Measurements from ENCODE around the gene GPR78. TPM values are rescaled to one million over a fixed set of nuclear protein-coding genes. Genes with fewer than 3 reads are reported as not detected.

GPR78 gene
- polyA plus RNA-seq, 3 donors, result not detected

DNA sequence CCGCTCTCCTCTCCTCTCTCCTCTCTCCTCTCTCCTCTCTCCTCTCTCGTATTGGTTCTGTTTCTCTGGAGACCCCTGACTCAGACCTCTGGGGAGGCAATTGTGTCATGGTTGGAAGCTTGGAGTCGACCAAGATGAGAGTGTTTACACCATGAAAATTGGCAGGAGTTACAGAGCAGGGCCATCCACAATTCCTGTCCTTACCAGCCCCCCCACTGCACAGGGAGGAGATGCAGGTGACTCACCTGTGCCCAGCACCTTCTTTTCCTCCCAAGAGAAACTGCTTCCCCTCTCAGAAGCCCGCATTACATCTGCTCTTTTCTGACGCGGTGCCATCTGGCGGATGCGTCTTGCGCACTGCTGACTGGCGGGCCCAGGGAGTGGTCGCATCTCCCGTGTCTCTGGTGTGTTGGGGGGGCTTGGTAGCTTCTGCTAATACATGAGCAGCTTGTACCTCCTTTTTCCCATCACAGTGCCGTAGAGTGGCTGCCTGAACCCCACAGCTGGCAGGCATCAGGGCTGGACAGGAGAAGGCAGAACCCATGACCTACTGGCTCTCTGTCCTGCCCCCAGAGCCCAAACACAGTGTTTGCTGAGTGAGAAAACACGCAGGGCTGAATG lies 31.4 kb upstream of the GPR78 start:
- Histone ChIP-seq H3K4me3 (replicated peaks in 1 of 3; ENCODE audit: low read depth in 2 of 3, low read length in 3 of 3) (no peak overlapping the region), H3K9me3 (replicated peaks in 1 of 2; ENCODE audit: control insufficient read depth in 1 of 2, insufficient read depth in 1 of 2, low read length in 2 of 2) (no peaks in the 10 kb centered on the region), H4K20me1 (ENCODE audit: insufficient read depth, low read length) (no peaks in the 10 kb centered on the region), H3K27me3 (ENCODE audit: control insufficient read depth in 2 of 2, insufficient read depth in 2 of 2, low read length in 2 of 2) (no peaks in the 10 kb centered on the region), H3K79me2 (ENCODE audit: insufficient read depth, low read length) (no peaks in the 10 kb centered on the region), H3K9ac (ENCODE audit: insufficient read depth, low read length, poor library complexity, severe bottlenecking) (no peak overlapping the region), H3K36me3 (replicated peaks in 1 of 2; ENCODE audit: control insufficient read depth in 1 of 2, insufficient read depth in 2 of 2, low read length in 2 of 2) (no peaks in the 10 kb centered on the region), H3K27ac (ENCODE audit: low read depth in 1 of 2, low read length in 2 of 2) (no peak overlapping the region), H3K4me2 (replicated peaks; ENCODE audit: extremely low read depth, low read length, poor library complexity, severe bottlenecking) (no peak overlapping the region), H3K4me1 (ENCODE audit: control insufficient read depth in 1 of 2, insufficient read depth in 2 of 2, low read length in 2 of 2) (no peaks in the 10 kb centered on the region), H2AFZ (ENCODE audit: insufficient read depth, low read depth, low read length, poor library complexity, severe bottlenecking) (no peak overlapping the region)
- intact Hi-C loops (cut with micrococcal nuclease), result no loop called here
- TF ChIP-seq, protein P1, sequence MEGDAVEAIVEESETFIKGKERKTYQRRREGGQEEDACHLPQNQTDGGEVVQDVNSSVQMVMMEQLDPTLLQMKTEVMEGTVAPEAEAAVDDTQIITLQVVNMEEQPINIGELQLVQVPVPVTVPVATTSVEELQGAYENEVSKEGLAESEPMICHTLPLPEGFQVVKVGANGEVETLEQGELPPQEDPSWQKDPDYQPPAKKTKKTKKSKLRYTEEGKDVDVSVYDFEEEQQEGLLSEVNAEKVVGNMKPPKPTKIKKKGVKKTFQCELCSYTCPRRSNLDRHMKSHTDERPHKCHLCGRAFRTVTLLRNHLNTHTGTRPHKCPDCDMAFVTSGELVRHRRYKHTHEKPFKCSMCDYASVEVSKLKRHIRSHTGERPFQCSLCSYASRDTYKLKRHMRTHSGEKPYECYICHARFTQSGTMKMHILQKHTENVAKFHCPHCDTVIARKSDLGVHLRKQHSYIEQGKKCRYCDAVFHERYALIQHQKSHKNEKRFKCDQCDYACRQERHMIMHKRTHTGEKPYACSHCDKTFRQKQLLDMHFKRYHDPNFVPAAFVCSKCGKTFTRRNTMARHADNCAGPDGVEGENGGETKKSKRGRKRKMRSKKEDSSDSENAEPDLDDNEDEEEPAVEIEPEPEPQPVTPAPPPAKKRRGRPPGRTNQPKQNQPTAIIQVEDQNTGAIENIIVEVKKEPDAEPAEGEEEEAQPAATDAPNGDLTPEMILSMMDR (IDR thresholded peaks at IDR 0.05), result no peak
- Mint-ChIP-seq H3K36me3 (no peaks in the 10 kb centered on the region), H3K27me3 (ENCODE audit: low read depth in 3 of 3) (peaks cover 2 to 7% (median 3%) of the 10 kb centered on the region in 3 donors), H3K4me1 (peaks cover 2% of the 10 kb centered on the region), H3K27ac (no peak overlapping the region), H3K9me3 (peaks cover 0 to 2% (median 2%) of the 10 kb centered on the region in 7 donors), H3K4me3 (no peak overlapping the region)
- DNase-seq, result no peak
- WGBS (ENCODE audit: insufficient coverage), result 88% methylated on average over 2 of the region's 14 CpGs

- H3K36me3 Mint-ChIP-seq, result no peaks in the 10 kb centered on the region
- H3K9me3 ChIP-seq (replicated peaks in 1 of 2; ENCODE audit: control insufficient read depth in 1 of 2, insufficient read depth in 1 of 2, low read length in 2 of 2), result no peaks in the 10 kb centered on the region
- H3K4me2 ChIP-seq (replicated peaks; ENCODE audit: extremely low read depth, low read length, poor library complexity, severe bottlenecking), result no peak overlapping the region
Observed at GRCh38 chr4:8549352-8549931, 30.8 kb upstream of the GPR78 start.

More at GRCh38 chr4:8549352-8549931, 30.8 kb upstream of the GPR78 start:
- WGBS (ENCODE audit: insufficient coverage), result 81% methylated on average over 9 of the region's 11 CpGs
- peaks cover 0 to 2% (median 0%) of the 10 kb centered on the region in 7 donors for H3K9me3 Mint-ChIP-seq
- no peak for DNase-seq
- no peaks in the 10 kb centered on the region for H3K4me1 ChIP-seq (ENCODE audit: control insufficient read depth in 1 of 2, insufficient read depth in 2 of 2, low read length in 2 of 2)
- peaks cover under 1 to 5% (median 3%) of the 10 kb centered on the region in 3 donors for H3K27me3 Mint-ChIP-seq (ENCODE audit: low read depth in 3 of 3)
- no peak overlapping the region for H3K27ac ChIP-seq (ENCODE audit: low read depth in 1 of 2, low read length in 2 of 2)
- H3K9ac ChIP-seq (ENCODE audit: insufficient read depth, low read length, poor library complexity, severe bottlenecking), result no peak overlapping the region
- no peaks in the 10 kb centered on the region for H3K36me3 ChIP-seq (replicated peaks in 1 of 2; ENCODE audit: control insufficient read depth in 1 of 2, insufficient read depth in 2 of 2, low read length in 2 of 2)
- H4K20me1 ChIP-seq (ENCODE audit: insufficient read depth, low read length), result no peaks in the 10 kb centered on the region
- peaks cover 2% of the 10 kb centered on the region for H3K4me1 Mint-ChIP-seq
- TF ChIP-seq, protein P1 (IDR thresholded peaks at IDR 0.05), result no peak
- H3K27ac Mint-ChIP-seq, result no peak overlapping the region
- no peak overlapping the region for H3K4me3 Mint-ChIP-seq
- no peak overlapping the region for H3K4me3 ChIP-seq (replicated peaks in 1 of 3; ENCODE audit: low read depth in 2 of 3, low read length in 3 of 3)
- no peak overlapping the region for H2AFZ ChIP-seq (ENCODE audit: insufficient read depth, low read depth, low read length, poor library complexity, severe bottlenecking)
- no peaks in the 10 kb centered on the region for H3K79me2 ChIP-seq (ENCODE audit: insufficient read depth, low read length)
- no peaks in the 10 kb centered on the region for H3K27me3 ChIP-seq (ENCODE audit: control insufficient read depth in 2 of 2, insufficient read depth in 2 of 2, low read length in 2 of 2)
- intact Hi-C loops (cut with micrococcal nuclease), result no loop called here
